Activated CD4-positive, alpha-beta memory T cell treated with anti-CD3 and anti-CD28 coated beads for 36 hours (primary cell): ENCODE data around the gene NCKAP5. TPM values are rescaled to one million over a fixed set of nuclear protein-coding genes. Genes with fewer than 3 reads are reported as not detected.

Source experiments
- CTCF ChIA-PET: fragments of 350-600 bp; sonication (Branson Sonifier 250); formaldehyde crosslinking; loops from one replicate; lab custom pipeline; 2021; ENCODE audit warnings: antibody characterized with exemption, inconsistent platforms; lab: Charles Lee
- POLR2A ChIA-PET: fragments of 350-600 bp; sonication (Branson Sonifier 250); formaldehyde crosslinking; loops from one replicate; lab custom pipeline; 2021; ENCODE audit warnings: antibody characterized with exemption; lab: Charles Lee
- DNase-seq: peaks from one replicate; pipeline ENCODE4 v3.0.0-alpha.2; 2020
- H3K27ac Mint-ChIP-seq: one replicate; pipeline ENCODE4 v1.8.0; 2021; ENCODE audit warnings: mixed read lengths
- H3K27me3 Mint-ChIP-seq: one replicate; pipeline ENCODE4 v1.8.0; 2021; ENCODE audit warnings: mixed read lengths
- H3K36me3 Mint-ChIP-seq: one replicate; pipeline ENCODE4 v1.8.0; 2021; ENCODE audit warnings: mixed read lengths
- H3K4me1 Mint-ChIP-seq: one replicate; pipeline ENCODE4 v1.8.0; 2021; ENCODE audit warnings: low read depth, mixed read lengths
- H3K4me3 Mint-ChIP-seq: one replicate; pipeline ENCODE4 v1.8.0; 2021; ENCODE audit warnings: mild to moderate bottlenecking, mixed read lengths
- H3K9me3 Mint-ChIP-seq: one replicate; pipeline ENCODE4 v1.8.0; 2021; ENCODE audit warnings: mixed read lengths
- intact Hi-C: fragments of 100-400 bp; cut with micrococcal nuclease; formaldehyde crosslinking; loops from one replicate; pipeline ENCODE4 v1.15.1; 2023
- total RNA-seq, 2 experiments: library from RNA; stranded (reverse); gene quantifications; one replicate each; pipeline ENCODE4 v1.2.3, GENCODE V29; 2021

The NCKAP5 gene
- not detected for total RNA-seq

GRCh38 chr2:133568172-133568571, at the start of gene NCKAP5:
Gene NCKAP5 (minus strand): TSS chr2:133568463. CDS start chr2:133517526, 50,937 bp downstream.
- Mint-ChIP-seq H3K4me1 (no peaks in the 10 kb centered on the region), H3K27me3 (peaks cover 12% of the 10 kb centered on the region), H3K36me3 (no peaks in the 10 kb centered on the region), H3K27ac (no peak within 1 kb of the TSS), H3K4me3 (no peak within 1 kb of the TSS), H3K9me3 (no peaks in the 10 kb centered on the region)
- ChIA-PET CTCF (no interaction called here), POLR2A (no interaction called here)
- no peak for DNase-seq
- intact Hi-C loops, result no loop called here

DNA sequence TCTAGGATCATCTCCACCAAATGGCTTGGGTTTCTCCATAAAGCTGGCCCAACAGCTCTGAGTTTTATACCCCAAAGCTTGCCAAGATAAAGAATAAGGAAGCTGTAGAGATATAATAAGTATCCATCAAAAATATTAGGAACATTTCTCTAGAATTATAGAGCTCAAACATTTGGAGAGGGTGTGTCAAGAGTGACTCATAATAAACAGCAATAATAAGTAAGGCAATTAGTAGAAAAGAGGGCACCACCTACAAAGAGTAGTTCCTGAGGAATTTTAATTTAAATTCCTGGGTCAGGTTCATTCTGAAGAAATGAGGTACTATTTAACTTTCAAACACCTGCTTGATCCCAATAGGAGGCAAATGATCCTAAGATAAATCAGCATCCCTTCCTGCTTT, 41.4 kb upstream of the NCKAP5 start:
- DNase-seq, result no peak
- Mint-ChIP-seq H3K9me3 (peaks cover 4% of the 10 kb centered on the region), H3K27me3 (no peaks in the 10 kb centered on the region), H3K4me1 (no peaks in the 10 kb centered on the region), H3K4me3 (no peak overlapping the region), H3K36me3 (no peaks in the 10 kb centered on the region), H3K27ac (no peak overlapping the region)
- CTCF ChIA-PET, result no interaction called here
- intact Hi-C loops, result no loop called here
- POLR2A ChIA-PET, result no interaction called here

DNA sequence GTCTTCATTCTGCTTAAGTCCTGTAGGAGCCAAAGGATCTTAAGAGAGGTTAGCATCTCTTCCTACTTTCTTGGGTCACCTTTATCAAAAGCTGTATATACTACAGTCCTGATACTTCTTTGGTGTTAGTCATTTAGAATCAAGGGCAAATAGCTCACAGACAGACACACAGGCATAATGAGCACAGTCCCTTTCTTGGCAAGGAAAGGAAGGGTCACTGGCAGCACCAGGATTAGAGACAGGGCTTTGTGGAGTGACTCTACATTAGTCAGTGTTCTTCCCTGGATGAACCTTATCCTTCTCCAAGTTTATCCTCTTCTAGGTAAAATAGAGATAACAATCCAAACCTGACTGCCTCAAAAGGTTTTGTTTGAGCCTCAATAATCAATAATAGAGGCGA, 40.0 kb upstream of the NCKAP5 start:
- Mint-ChIP-seq H3K4me1 (no peaks in the 10 kb centered on the region), H3K27me3 (no peaks in the 10 kb centered on the region), H3K9me3 (no peaks in the 10 kb centered on the region), H3K27ac (no peak overlapping the region), H3K4me3 (no peak overlapping the region), H3K36me3 (no peaks in the 10 kb centered on the region)
- intact Hi-C loops, result no loop called here
- ChIA-PET POLR2A (no interaction called here), CTCF (no interaction called here)
- DNase-seq, result no peak

DNA sequence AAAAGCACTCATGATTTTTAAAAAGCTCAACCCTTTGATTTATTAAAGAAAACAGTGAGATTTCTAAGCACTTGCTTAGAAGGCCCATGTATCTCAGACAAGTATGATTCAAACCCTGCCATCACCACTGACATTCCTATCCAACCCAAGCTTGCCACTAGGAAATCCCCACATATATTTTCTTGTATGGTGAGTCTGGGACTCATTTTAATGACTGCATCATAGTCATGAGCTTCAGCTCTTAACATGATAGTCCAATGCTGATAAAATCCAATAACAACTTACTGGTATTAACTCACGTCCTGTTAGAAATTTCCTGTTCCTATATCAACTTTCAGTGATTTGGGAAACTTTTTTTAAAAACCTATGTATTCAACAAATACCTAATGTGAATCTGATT, 39.4 kb upstream of the NCKAP5 start:
- ChIA-PET POLR2A (no interaction called here), CTCF (no interaction called here)

GRCh38 chr2:133606616-133607015, 38.4 kb upstream of the NCKAP5 start:
- Mint-ChIP-seq H3K4me3 (no peak overlapping the region), H3K4me1 (no peaks in the 10 kb centered on the region), H3K27me3 (no peaks in the 10 kb centered on the region), H3K27ac (no peak overlapping the region), H3K36me3 (no peaks in the 10 kb centered on the region), H3K9me3 (peaks cover 2% of the 10 kb centered on the region)
- no peak for DNase-seq
- POLR2A ChIA-PET, result no interaction called here
- CTCF ChIA-PET, result no interaction called here
- intact Hi-C loops, result no loop called here

More for the DNA sequence above, 39.4 kb upstream of the NCKAP5 start:
- Mint-ChIP-seq H3K27ac (no peak overlapping the region), H3K4me1 (no peaks in the 10 kb centered on the region), H3K9me3 (peaks cover 2% of the 10 kb centered on the region), H3K27me3 (no peaks in the 10 kb centered on the region), H3K36me3 (no peaks in the 10 kb centered on the region), H3K4me3 (no peak overlapping the region)
- no peak for DNase-seq
- intact Hi-C loops, result no loop called here

DNA sequence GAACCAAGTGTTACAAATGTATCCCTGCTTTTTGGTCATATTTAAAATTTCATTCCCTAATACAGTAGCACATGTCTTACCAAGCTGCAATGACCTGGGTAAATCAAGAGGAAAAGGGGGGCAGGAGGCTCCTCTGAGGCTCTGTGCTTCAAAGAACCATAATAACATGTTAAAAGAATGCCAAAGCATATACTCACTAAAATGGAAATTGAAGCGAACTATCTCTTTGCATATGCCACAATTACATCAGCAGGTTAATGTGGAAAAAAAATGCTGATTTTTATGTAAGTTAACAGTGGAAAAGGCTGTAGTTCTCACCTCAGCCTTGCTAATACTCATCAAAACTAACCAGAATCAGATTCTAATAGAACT, 37.5 kb upstream of the NCKAP5 start:
- no peak overlapping the region for H3K4me3 Mint-ChIP-seq
- CTCF ChIA-PET, result no interaction called here
- no peaks in the 10 kb centered on the region for H3K36me3 Mint-ChIP-seq
- H3K27ac Mint-ChIP-seq, result no peak overlapping the region
- intact Hi-C loops, result no loop called here
- no peak for DNase-seq
- H3K9me3 Mint-ChIP-seq, result peaks cover 2% of the 10 kb centered on the region
- no peaks in the 10 kb centered on the region for H3K4me1 Mint-ChIP-seq
- H3K27me3 Mint-ChIP-seq, result no peaks in the 10 kb centered on the region
- POLR2A ChIA-PET, result no interaction called here

- ChIA-PET POLR2A (no interaction called here), CTCF (no interaction called here)
- H3K4me1 Mint-ChIP-seq, result no peaks in the 10 kb centered on the region
- no peak overlapping the region for H3K4me3 Mint-ChIP-seq
- no peak overlapping the region for H3K27ac Mint-ChIP-seq
- H3K36me3 Mint-ChIP-seq, result no peaks in the 10 kb centered on the region
- H3K27me3 Mint-ChIP-seq, result no peaks in the 10 kb centered on the region
- no peak for DNase-seq
- H3K9me3 Mint-ChIP-seq, result peaks cover 2% of the 10 kb centered on the region
- intact Hi-C loops, result no loop called here
Observed at GRCh38 chr2:133605011-133605765, 36.9 kb upstream of the NCKAP5 start.

DNA sequence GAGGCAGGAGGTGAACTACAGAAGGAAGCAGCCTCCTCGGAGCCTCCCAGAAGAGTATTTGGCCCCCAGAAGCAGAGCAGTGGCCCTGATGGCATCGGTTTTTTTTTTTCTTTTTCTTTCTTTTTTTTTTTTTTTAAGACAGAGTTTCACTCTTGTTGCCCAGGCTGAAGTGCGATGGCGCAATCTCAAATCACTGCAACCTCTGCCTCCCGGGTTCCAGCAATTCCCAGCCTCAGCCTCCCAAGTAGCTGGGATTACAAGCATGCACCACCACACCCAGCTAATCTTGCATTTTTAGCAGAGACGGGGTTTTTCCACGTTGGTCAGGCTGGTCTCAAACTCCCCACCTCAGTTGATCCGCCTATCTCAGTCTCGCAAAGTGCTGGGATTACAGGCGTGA, 34.8 kb upstream of the NCKAP5 start:
- DNase-seq, result no peak
- Mint-ChIP-seq H3K27ac (no peak overlapping the region), H3K4me3 (no peak overlapping the region), H3K4me1 (no peaks in the 10 kb centered on the region), H3K9me3 (peaks cover 2% of the 10 kb centered on the region), H3K27me3 (no peaks in the 10 kb centered on the region), H3K36me3 (no peaks in the 10 kb centered on the region)
- ChIA-PET POLR2A (no interaction called here), CTCF (no interaction called here)
- intact Hi-C loops, result no loop called here

DNA sequence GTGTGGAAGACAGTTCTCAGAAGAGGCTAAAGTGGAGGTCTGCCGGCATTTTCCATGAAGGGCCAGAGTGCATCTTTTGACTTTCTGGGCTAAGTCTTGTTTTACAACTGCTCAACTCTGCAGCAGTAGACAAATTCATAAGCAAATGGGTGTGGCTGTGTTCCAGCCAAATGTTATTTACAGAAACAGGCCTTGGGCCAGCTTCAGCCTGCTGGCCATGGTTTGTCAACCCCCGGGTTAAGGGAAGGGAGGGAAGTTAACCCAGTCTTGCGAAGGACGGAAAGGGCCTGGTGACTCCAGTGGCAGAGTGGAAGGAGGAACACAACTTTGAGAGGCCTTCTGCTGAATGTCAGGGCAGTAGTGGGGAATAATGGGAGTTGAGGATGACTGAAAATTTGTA, 34.3 kb upstream of the NCKAP5 start:
- Mint-ChIP-seq H3K27me3 (no peaks in the 10 kb centered on the region), H3K4me3 (no peak overlapping the region), H3K9me3 (peaks cover 2% of the 10 kb centered on the region), H3K27ac (no peak overlapping the region), H3K4me1 (no peaks in the 10 kb centered on the region), H3K36me3 (no peaks in the 10 kb centered on the region)
- DNase-seq, result no peak
- ChIA-PET CTCF (no interaction called here), POLR2A (no interaction called here)
- intact Hi-C loops, result no loop called here

DNA sequence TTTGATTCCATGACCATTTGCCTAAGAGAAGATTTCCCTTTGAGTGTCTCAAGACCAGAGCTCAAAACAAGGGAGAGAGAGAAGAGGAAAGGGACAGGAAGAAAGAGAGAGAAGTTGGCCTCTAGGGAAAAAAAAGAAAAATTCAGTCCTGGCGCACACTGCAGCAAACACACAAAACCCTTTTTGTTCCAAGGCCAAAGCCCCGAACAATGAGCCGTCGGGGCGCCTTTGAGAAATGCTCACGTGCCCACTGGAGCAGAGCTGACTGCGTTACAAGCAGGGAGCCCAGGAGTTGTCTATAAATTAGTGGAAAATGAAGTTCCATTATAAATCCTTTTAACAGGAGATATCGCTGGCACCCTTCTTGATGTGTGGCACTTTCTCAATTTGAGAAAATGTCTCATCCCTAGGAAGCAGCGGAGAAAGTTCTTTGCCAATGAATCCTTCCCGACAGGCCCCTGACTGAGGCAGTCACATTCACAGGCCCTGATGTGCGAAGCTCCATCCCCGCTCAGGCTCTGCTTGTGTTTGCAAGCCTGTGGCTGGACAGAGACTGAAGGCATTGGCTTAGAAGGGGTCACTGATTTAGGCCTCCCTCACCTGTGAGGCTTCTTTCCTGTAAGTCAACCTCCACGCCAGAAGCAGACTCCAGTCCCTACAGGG, 32.1 kb upstream of the NCKAP5 start:
- Mint-ChIP-seq H3K4me3 (no peak overlapping the region), H3K4me1 (no peaks in the 10 kb centered on the region), H3K27ac (no peak overlapping the region), H3K27me3 (no peaks in the 10 kb centered on the region), H3K36me3 (no peaks in the 10 kb centered on the region), H3K9me3 (peaks cover 2% of the 10 kb centered on the region)
- ChIA-PET CTCF (no interaction called here), POLR2A (no interaction called here)
- no peak for DNase-seq
- intact Hi-C loops, result no loop called here

DNA sequence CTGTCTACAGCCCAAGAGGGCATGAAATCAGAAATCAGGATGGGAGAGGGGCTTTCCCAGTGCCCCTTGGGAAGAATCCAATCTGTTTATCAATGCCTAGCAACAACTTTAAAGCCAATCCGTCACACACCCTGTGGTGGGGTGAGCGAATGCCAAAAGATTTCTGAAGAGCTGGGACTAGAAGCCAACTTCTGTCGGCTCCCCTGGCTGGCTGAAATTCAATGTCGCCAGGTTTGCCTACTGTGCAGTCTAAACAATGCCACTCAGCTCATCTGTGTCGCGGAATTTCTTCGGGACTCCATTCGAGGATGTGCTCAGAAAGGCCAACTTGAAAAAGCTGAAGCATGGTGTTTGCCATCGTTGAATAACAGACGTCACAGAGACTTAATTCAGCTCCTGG, 31.5 kb upstream of the NCKAP5 start:
- no peak overlapping the region for H3K27ac Mint-ChIP-seq
- intact Hi-C loops, result no loop called here
- H3K4me3 Mint-ChIP-seq, result no peak overlapping the region
- H3K9me3 Mint-ChIP-seq, result peaks cover 2% of the 10 kb centered on the region
- POLR2A ChIA-PET, result no interaction called here
- H3K36me3 Mint-ChIP-seq, result no peaks in the 10 kb centered on the region
- CTCF ChIA-PET, result no interaction called here
- H3K4me1 Mint-ChIP-seq, result no peaks in the 10 kb centered on the region
- no peaks in the 10 kb centered on the region for H3K27me3 Mint-ChIP-seq
- no peak for DNase-seq

GRCh38 chr2:133599211-133599803, 31.0 kb upstream of the NCKAP5 start:
- H3K4me3 Mint-ChIP-seq, result no peak overlapping the region
- H3K27me3 Mint-ChIP-seq, result no peaks in the 10 kb centered on the region
- no peak for DNase-seq
- ChIA-PET CTCF (no interaction called here), POLR2A (no interaction called here)
- intact Hi-C loops, result no loop called here
- H3K27ac Mint-ChIP-seq, result no peak overlapping the region
- H3K4me1 Mint-ChIP-seq, result no peaks in the 10 kb centered on the region
- H3K36me3 Mint-ChIP-seq, result no peaks in the 10 kb centered on the region
- H3K9me3 Mint-ChIP-seq, result peaks cover 2% of the 10 kb centered on the region

GRCh38 chr2:133598769-133599168, 30.5 kb upstream of the NCKAP5 start:
- Mint-ChIP-seq H3K4me3 (no peak overlapping the region), H3K9me3 (peaks cover 2% of the 10 kb centered on the region), H3K27me3 (no peaks in the 10 kb centered on the region), H3K27ac (no peak overlapping the region), H3K36me3 (no peaks in the 10 kb centered on the region), H3K4me1 (no peaks in the 10 kb centered on the region)
- ChIA-PET POLR2A (no interaction called here), CTCF (no interaction called here)
- intact Hi-C loops, result no loop called here
- no peak for DNase-seq
